ENCODE measurements around the gene OFD1.

The OFD1 gene

DNA sequence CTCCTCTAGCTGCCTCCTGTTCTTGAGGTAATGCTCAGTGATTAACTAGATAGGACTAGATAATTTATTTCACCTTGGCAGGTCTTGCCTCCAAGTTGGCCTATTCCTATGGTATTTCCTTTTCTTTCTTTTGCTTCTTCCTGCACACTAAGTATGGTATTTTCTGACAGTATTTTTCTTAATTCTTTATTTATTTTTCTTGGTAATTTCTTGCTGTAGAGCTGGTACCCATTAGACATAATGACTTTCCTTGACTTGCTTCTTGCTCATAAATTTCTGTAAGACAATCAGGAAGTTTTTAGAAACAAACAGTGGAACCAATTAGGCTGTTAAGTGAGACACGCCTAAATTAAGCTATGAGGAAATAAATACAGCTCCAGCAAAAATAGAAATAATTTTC is 36.1 kb upstream of the OFD1 start:
- no peak for DNase-seq (ENCODE audit: extremely low spot score)
- no peak for TF ChIP-seq ELF4 (IDR thresholded peaks at IDR 0.05)
- no peak for TF ChIP-seq FOXK2 (IDR thresholded peaks at IDR 0.05)
- no peak for TF ChIP-seq NFRKB (IDR thresholded peaks at IDR 0.05)
- TF ChIP-seq BHLHE40 (IDR thresholded peaks at IDR 0.05; ENCODE audit: borderline replicate concordance) = no peak
- TF ChIP-seq ARNT (IDR thresholded peaks at IDR 0.05) = no peak
- POLR2A ChIA-PET = no interaction called here
- CTCF ChIA-PET = no interaction called here

DNA sequence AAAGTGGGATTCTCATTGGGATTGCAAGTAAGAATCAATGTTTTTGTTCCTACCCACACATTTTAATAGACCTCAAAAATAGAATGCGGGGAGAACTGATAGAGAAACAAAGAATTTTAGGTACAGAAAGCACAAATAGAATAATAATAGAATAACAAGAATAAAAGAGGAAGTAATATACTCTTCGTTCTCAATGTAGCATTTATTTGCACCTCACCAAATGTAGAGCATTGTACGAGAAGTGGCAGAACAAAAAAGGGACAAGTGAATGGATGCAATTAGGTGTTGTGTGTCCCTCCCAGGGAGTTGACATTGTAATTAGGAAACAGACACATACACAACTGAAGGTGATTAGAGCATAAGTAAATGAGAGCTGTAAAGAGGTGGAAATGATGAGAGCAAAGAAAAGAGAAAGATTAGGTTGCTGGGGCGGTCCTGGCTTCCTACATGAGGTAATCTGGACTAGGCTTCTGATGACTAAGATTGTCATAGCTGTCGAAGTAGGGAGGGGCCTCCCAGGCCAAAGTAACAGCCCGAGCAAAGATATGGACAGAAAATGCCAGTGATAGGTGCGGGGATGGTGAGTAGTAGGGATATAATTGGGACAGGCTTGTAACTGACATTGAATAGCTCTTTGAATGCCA is 35.2 kb upstream of the OFD1 start:
- DNase-seq (ENCODE audit: extremely low spot score) = no peak
- TF ChIP-seq CTBP1 (IDR thresholded peaks at IDR 0.05; ENCODE audit: borderline replicate concordance) (no peak), L3MBTL2 (conservative IDR thresholded peaks at IDR 0.05) (no peak), LEF1 (IDR thresholded peaks at IDR 0.05; ENCODE audit: borderline replicate concordance) (no peak)
- POLR2A ChIA-PET = no interaction called here
- CTCF ChIA-PET = no interaction called here

DNA sequence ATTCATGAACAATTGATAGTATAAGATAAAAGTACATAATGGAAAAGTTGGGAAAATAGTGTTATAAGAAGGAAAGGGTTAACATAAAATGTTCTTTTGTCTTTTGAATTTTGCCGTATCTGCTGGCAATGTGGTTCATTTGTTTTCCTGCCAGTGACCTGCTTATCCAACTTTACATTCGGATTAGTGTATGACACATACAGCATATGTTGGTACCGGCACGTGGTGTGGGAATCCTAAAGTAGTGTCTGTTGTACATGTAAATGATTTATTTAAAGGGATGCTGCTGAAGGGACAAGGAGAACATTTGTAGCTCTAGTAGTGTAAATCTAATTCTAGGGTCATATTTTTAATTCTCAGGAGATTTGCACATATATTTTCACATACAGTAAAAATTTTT is 34.2 kb upstream of the OFD1 start:
- CTCF ChIA-PET = no interaction called here
- POLR2A ChIA-PET = no interaction called here
- TF ChIP-seq FOXM1 (IDR thresholded peaks at IDR 0.05; ENCODE audit: borderline replicate concordance) = no peak
- no peak for TF ChIP-seq BHLHE40 (IDR thresholded peaks at IDR 0.05; ENCODE audit: borderline replicate concordance)
- no peak for TF ChIP-seq L3MBTL2 (conservative IDR thresholded peaks at IDR 0.05)
- TF ChIP-seq FOXA1 (IDR thresholded peaks at IDR 0.05) = no peak
- TF ChIP-seq, protein P1, sequence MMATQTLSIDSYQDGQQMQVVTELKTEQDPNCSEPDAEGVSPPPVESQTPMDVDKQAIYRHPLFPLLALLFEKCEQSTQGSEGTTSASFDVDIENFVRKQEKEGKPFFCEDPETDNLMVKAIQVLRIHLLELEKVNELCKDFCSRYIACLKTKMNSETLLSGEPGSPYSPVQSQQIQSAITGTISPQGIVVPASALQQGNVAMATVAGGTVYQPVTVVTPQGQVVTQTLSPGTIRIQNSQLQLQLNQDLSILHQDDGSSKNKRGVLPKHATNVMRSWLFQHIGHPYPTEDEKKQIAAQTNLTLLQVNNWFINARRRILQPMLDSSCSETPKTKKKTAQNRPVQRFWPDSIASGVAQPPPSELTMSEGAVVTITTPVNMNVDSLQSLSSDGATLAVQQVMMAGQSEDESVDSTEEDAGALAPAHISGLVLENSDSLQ (IDR thresholded peaks at IDR 0.05) = no peak
- no peak for TF ChIP-seq ARNT (IDR thresholded peaks at IDR 0.05)
- no peak for TF ChIP-seq NFRKB (IDR thresholded peaks at IDR 0.05)
- no peak for TF ChIP-seq SUZ12 (IDR thresholded peaks at IDR 0.05)

DNA sequence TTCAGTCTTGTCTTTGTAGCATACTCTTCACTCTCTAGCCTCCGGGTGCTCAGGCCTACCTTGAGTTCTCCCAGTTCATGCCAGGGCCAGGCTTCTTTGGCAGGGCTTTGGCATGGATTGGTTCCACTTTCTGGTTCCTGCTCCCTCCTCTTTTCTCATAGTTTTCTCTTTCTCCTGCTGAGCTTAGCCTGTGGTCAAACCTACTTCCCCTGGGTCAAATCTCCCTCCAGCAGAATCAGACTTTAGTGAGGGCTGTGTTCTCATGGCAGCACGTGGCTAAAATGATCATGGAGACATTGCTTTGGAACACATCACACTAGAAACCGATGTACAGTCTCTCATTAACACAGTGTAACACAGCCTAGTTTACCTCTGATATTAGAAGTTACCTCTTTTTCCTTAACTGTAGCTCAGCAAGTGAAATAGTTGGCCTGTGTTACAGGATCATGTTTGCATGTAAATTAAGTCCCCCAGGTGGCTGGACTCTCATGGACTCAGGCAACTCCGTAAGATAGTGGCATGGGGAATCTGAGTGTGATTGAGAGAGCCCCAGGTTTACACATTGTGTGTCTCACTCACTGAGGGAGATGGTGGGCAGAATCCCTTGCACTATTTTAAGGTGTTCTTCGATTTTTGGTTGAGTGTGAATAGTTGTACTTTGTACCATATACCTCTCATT is 32.3 kb upstream of the OFD1 start:
- DNase-seq (ENCODE audit: extremely low spot score) = no peak
- ChIA-PET CTCF (no interaction called here), POLR2A (no interaction called here)
- no peak for TF ChIP-seq L3MBTL2 (conservative IDR thresholded peaks at IDR 0.05)
- no peak for TF ChIP-seq SUZ12 (IDR thresholded peaks at IDR 0.05)
- no peak for TF ChIP-seq LEF1 (IDR thresholded peaks at IDR 0.05; ENCODE audit: borderline replicate concordance)
- no peak for TF ChIP-seq CTBP1 (IDR thresholded peaks at IDR 0.05; ENCODE audit: borderline replicate concordance)
- TF ChIP-seq NFRKB (IDR thresholded peaks at IDR 0.05) = no peak
- TF ChIP-seq ELF4 (IDR thresholded peaks at IDR 0.05) = no peak
- no peak for TF ChIP-seq BHLHE40 (IDR thresholded peaks at IDR 0.05; ENCODE audit: borderline replicate concordance)
- no peak for TF ChIP-seq SP1 (IDR thresholded peaks at IDR 0.05)
- TF ChIP-seq FOXM1 (IDR thresholded peaks at IDR 0.05; ENCODE audit: borderline replicate concordance) = no peak
- no peak for TF ChIP-seq FOXK2 (IDR thresholded peaks at IDR 0.05)
- no peak for TF ChIP-seq ZNF384 (IDR thresholded peaks at IDR 0.05)

More for the DNA sequence above, 34.2 kb upstream of the OFD1 start:
- DNase-seq (ENCODE audit: extremely low spot score) = no peak

DNA sequence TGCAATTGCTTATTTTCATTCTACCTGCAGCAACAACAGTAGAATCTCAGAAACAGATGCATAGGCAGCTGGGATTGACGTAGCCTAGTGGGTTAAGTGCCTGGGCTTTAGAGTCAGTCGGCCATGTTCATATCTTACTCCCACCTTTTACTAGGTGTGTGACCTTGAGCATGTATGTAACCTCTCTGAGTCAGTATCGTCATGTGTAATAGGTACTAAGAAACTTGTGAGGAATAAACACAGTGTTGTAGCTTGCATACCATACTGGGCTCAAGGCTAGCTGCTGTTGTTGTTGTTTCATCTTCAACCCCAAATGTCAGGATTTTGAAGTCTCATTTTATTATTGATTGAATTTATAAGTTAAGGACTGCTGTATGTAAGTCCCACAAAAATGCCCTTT is 31.4 kb upstream of the OFD1 start:
- CTCF ChIA-PET = no interaction called here
- TF ChIP-seq SUZ12 (IDR thresholded peaks at IDR 0.05) (no peak), HDGF (IDR thresholded peaks at IDR 0.05; ENCODE audit: borderline replicate concordance) (no peak), BHLHE40 (IDR thresholded peaks at IDR 0.05; ENCODE audit: borderline replicate concordance) (no peak), ZNF384 (IDR thresholded peaks at IDR 0.05) (no peak), L3MBTL2 (conservative IDR thresholded peaks at IDR 0.05) (no peak), ELF4 (IDR thresholded peaks at IDR 0.05) (no peak)
- TF ChIP-seq, protein P1 (IDR thresholded peaks at IDR 0.05) = no peak
- DNase-seq (ENCODE audit: extremely low spot score) = no peak
- POLR2A ChIA-PET = no interaction called here

DNA sequence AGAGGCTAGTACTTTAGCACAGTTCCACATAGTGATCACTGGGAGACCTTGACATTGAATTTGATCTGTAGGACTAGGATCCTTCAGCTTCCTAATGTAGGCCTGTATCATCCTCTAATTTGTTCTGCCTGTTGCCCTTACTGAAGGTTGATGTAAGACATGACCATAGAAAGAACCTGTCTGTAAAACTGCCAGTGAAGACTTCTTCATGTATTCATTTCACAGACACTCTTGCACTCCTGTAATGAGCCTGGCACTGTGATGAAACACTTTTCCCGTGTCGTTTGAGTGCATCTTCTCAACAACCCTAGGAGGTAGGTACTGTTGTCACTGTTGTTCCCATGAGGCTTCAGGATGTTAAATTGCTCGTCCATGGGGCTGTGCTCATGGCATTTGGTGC is 31.0 kb upstream of the OFD1 start:
- POLR2A ChIA-PET = no interaction called here
- DNase-seq (ENCODE audit: extremely low spot score) = no peak
- CTCF ChIA-PET = no interaction called here
- TF ChIP-seq BHLHE40 (IDR thresholded peaks at IDR 0.05; ENCODE audit: borderline replicate concordance) (no peak), TARDBP (IDR thresholded peaks at IDR 0.05) (no peak), FOXA1 (IDR thresholded peaks at IDR 0.05) (no peak), LEF1 (IDR thresholded peaks at IDR 0.05; ENCODE audit: borderline replicate concordance) (no peak), ZNF384 (IDR thresholded peaks at IDR 0.05) (no peak), FOXM1 (IDR thresholded peaks at IDR 0.05; ENCODE audit: borderline replicate concordance) (no peak), HDGF (IDR thresholded peaks at IDR 0.05; ENCODE audit: borderline replicate concordance) (no peak), SP1 (IDR thresholded peaks at IDR 0.05) (no peak), L3MBTL2 (conservative IDR thresholded peaks at IDR 0.05) (no peak), CTBP1 (IDR thresholded peaks at IDR 0.05; ENCODE audit: borderline replicate concordance) (no peak), NFRKB (IDR thresholded peaks at IDR 0.05) (no peak)
- TF ChIP-seq, protein P1 (IDR thresholded peaks at IDR 0.05) = no peak

DNA sequence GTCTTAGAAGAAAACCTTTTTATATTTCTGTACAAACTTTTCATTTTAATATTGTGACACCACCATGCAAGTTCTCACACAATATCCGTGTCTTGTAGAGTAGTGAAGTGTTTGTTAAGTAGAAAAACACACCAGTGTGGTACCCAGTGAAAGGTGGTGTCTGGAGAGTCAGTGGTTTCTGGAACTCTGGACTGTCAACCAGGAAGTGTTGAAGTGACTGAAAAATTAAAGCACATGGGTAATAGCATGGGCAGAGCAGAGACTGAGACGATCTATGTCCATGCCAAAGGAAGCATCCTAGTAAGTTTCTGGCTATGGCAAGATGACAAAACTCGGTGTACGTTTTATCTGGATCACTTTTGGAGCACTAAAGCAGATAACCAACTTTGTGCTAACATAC is 23.4 kb upstream of the OFD1 start:
- TF ChIP-seq ARNT (IDR thresholded peaks at IDR 0.05) (no peak), LEF1 (IDR thresholded peaks at IDR 0.05; ENCODE audit: borderline replicate concordance) (no peak), SP1 (IDR thresholded peaks at IDR 0.05) (no peak), NFRKB (IDR thresholded peaks at IDR 0.05) (no peak), FOXM1 (IDR thresholded peaks at IDR 0.05; ENCODE audit: borderline replicate concordance) (no peak), SUZ12 (IDR thresholded peaks at IDR 0.05) (no peak), ZNF384 (IDR thresholded peaks at IDR 0.05) (no peak), CTBP1 (IDR thresholded peaks at IDR 0.05; ENCODE audit: borderline replicate concordance) (no peak), FOXK2 (IDR thresholded peaks at IDR 0.05) (no peak), TARDBP (IDR thresholded peaks at IDR 0.05) (no peak), L3MBTL2 (conservative IDR thresholded peaks at IDR 0.05) (no peak), HDGF (IDR thresholded peaks at IDR 0.05; ENCODE audit: borderline replicate concordance) (no peak), FOXA1 (IDR thresholded peaks at IDR 0.05) (no peak), BHLHE40 (IDR thresholded peaks at IDR 0.05; ENCODE audit: borderline replicate concordance) (no peak), ELF4 (IDR thresholded peaks at IDR 0.05) (no peak)
- TF ChIP-seq, protein P1 (IDR thresholded peaks at IDR 0.05) = no peak
- ChIA-PET POLR2A (no interaction called here), CTCF (no interaction called here)
- DNase-seq (ENCODE audit: extremely low spot score) = no peak

Data from HEK293T (cell line).